Esophagus muscularis mucosa (tissue), 4 donors: ENCODE results near the gene CNDP1.

Experiments
- EP300 ChIP-seq: sonication (generic); formaldehyde crosslinking; IDR thresholded peaks from one replicate; pipeline ENCODE4 v1.6.1; 2017; ENCODE audit warnings: antibody characterized with exemption
- POLR2A ChIP-seq: fragments of 450-650 bp; IDR thresholded peaks from one replicate; pipeline ENCODE4 v1.6.1; 2017; ENCODE audit warnings: antibody characterized with exemption, moderate library complexity, mild to moderate bottlenecking, low read depth
- POLR2AphosphoS5 ChIP-seq, 2 donors: sonication (generic); formaldehyde crosslinking; IDR thresholded peaks; one replicate each; pipeline ENCODE4 v1.6.1; 2017; ENCODE audit warnings: antibody characterized with exemption in 2 of 2
- TF ChIP-seq, protein P1 (sequence below), 3 experiments: fragments of 200-600 bp in 2 of 3; fragments of 450-650 bp in 1 of 3; sonication (generic) in 2 of 3; IDR thresholded peaks; one replicate each; pipeline ENCODE4 v1.5.1; 2017 to 2019; ENCODE audit warnings: antibody characterized with exemption in 3 of 3, mild to moderate bottlenecking in 2 of 3, moderate library complexity in 1 of 3

DNA sequence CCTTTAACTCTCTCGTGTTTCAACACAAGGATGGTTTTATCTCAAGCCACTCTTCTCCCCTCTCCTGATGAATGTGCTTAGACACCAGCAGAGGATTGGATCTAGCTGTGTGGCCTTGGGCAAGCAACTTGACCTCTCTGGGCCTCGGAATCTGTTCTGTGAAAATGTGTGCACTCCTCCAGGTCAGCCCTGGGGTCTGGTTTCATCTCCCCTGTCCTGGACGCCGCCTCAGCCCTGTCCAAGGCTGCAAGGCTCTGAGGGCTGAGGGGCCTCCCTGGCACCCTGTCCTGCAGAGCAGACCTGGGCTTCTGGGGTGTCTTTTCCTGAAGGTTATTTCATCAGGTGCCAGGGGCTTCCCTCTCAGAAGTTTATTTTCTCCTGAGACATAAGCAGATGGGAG, 28.5 kb downstream of the CNDP1 start:
- TF ChIP-seq, protein P1, sequence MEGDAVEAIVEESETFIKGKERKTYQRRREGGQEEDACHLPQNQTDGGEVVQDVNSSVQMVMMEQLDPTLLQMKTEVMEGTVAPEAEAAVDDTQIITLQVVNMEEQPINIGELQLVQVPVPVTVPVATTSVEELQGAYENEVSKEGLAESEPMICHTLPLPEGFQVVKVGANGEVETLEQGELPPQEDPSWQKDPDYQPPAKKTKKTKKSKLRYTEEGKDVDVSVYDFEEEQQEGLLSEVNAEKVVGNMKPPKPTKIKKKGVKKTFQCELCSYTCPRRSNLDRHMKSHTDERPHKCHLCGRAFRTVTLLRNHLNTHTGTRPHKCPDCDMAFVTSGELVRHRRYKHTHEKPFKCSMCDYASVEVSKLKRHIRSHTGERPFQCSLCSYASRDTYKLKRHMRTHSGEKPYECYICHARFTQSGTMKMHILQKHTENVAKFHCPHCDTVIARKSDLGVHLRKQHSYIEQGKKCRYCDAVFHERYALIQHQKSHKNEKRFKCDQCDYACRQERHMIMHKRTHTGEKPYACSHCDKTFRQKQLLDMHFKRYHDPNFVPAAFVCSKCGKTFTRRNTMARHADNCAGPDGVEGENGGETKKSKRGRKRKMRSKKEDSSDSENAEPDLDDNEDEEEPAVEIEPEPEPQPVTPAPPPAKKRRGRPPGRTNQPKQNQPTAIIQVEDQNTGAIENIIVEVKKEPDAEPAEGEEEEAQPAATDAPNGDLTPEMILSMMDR (IDR thresholded peaks at IDR 0.05) = no peak
- TF ChIP-seq POLR2AphosphoS5 (IDR thresholded peaks at IDR 0.05) (no peak), POLR2A (no peak), EP300 (no peak)
